Mesothelial cell of epicardium (in vitro differentiated cells): ENCODE measurements around the gene INHBE. TPM values are rescaled to one million over a fixed set of nuclear protein-coding genes. Genes with fewer than 3 reads are reported as not detected.
A peak's percentile ranks its signal among the peaks of the same experiment; 100 is the strongest.

Experiments used
- DNase-seq, 2 experiments: peaks; one replicate each; pipeline ENCODE4 v3.0.0; 2021; ENCODE audit warnings: low spot score in 2 of 2; ENCODE audit not compliant: unreplicated experiment in 2 of 2
- H3K27ac Mint-ChIP-seq: 2 replicates; pipeline ENCODE4 v1.8.0; 2021; ENCODE audit warnings: mixed read lengths
- H3K27me3 Mint-ChIP-seq: 2 replicates; pipeline ENCODE4 v1.8.0; 2021; ENCODE audit warnings: low read depth, mixed read lengths
- H3K36me3 Mint-ChIP-seq: 2 replicates; pipeline ENCODE4 v1.8.0; 2021; ENCODE audit warnings: mixed read lengths
- H3K4me1 Mint-ChIP-seq: 2 replicates; pipeline ENCODE4 v1.8.0; 2021; ENCODE audit warnings: mixed read lengths
- H3K4me3 Mint-ChIP-seq: 2 replicates; pipeline ENCODE4 v1.8.0; 2021; ENCODE audit warnings: mild to moderate bottlenecking, moderate library complexity, mixed read lengths
- H3K9me3 Mint-ChIP-seq: 2 replicates; pipeline ENCODE4 v1.8.0; 2021; ENCODE audit warnings: mixed read lengths
- total RNA-seq: library from RNA; stranded (reverse); gene quantifications from 3 replicates; pipeline ENCODE4 v1.2.1, GENCODE V29; 2021
- TF ChIP-seq, protein P1 (sequence below): fragments of 200-600 bp; sonication (generic); IDR thresholded peaks from one replicate; pipeline ENCODE4 v1.5.0; 2021; ENCODE audit warnings: antibody characterized with exemption; ENCODE audit not compliant: unreplicated experiment

INHBE gene
- total RNA-seq, 1 donor from 2014 or later = 0.09 TPM

DNA sequence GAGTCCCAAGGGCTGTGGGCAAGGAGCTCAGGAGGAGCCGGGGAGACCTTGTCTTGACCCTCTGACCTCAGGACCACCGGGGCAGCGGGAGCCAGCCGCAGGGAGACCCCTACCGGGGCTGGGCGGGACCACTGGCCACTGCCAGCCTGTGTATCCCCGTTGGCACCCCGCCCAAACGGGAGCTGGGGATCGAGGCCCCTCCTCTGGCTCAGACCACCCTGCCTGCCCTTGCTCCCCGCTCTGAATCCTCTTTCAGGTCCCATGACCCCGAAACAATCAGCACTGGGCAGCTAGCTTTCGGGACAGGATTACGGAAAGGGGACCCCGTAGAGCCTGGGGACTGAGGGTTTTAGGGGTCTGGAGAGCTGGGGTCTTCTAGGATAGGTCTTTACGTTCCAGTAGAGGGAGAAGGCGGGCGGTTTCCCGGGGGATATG lies 5.8 kb downstream of the INHBE start:
- peak overlapping the region; percentile 81 for H3K4me3 Mint-ChIP-seq
- H3K36me3 Mint-ChIP-seq = no peaks in the 10 kb centered on the region
- H3K9me3 Mint-ChIP-seq = no peaks in the 10 kb centered on the region
- TF ChIP-seq, protein P1, sequence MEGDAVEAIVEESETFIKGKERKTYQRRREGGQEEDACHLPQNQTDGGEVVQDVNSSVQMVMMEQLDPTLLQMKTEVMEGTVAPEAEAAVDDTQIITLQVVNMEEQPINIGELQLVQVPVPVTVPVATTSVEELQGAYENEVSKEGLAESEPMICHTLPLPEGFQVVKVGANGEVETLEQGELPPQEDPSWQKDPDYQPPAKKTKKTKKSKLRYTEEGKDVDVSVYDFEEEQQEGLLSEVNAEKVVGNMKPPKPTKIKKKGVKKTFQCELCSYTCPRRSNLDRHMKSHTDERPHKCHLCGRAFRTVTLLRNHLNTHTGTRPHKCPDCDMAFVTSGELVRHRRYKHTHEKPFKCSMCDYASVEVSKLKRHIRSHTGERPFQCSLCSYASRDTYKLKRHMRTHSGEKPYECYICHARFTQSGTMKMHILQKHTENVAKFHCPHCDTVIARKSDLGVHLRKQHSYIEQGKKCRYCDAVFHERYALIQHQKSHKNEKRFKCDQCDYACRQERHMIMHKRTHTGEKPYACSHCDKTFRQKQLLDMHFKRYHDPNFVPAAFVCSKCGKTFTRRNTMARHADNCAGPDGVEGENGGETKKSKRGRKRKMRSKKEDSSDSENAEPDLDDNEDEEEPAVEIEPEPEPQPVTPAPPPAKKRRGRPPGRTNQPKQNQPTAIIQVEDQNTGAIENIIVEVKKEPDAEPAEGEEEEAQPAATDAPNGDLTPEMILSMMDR = no peak
- H3K4me1 Mint-ChIP-seq = peaks cover 29% of the 10 kb centered on the region
- H3K27ac Mint-ChIP-seq = no peak overlapping the region
- no peak for DNase-seq
- peaks cover 55% of the 10 kb centered on the region for H3K27me3 Mint-ChIP-seq

GRCh38 chr12:57461276-57461916 lies 6.3 kb downstream of the INHBE start:
- Mint-ChIP-seq H3K9me3 (no peaks in the 10 kb centered on the region), H3K27me3 (peaks cover 54% of the 10 kb centered on the region), H3K4me3 (peak overlapping the region; percentile 81), H3K4me1 (peaks cover 27% of the 10 kb centered on the region), H3K27ac (peak overlapping the region; percentile 92), H3K36me3 (no peaks in the 10 kb centered on the region)
- DNase-seq = peak; percentile 61 to 74
- TF ChIP-seq, protein P1 = no peak

- Mint-ChIP-seq H3K4me1 (peaks cover 27% of the 10 kb centered on the region), H3K27ac (peak overlapping the region; percentile 92), H3K27me3 (peaks cover 56% of the 10 kb centered on the region), H3K36me3 (no peaks in the 10 kb centered on the region), H3K9me3 (no peaks in the 10 kb centered on the region), H3K4me3 (peak overlapping the region; percentile 81)
- TF ChIP-seq, protein P1 = no peak
- no peak for DNase-seq
Measured at GRCh38 chr12:57461917-57462250, 6.8 kb downstream of the INHBE start.

- peak; percentile 74 to 93 for DNase-seq
- TF ChIP-seq, protein P1 = peak; percentile 78
- Mint-ChIP-seq H3K27ac (peak overlapping the region; percentile 92), H3K4me1 (peaks cover 27% of the 10 kb centered on the region), H3K9me3 (no peaks in the 10 kb centered on the region), H3K4me3 (peak overlapping the region; percentile 81), H3K36me3 (no peaks in the 10 kb centered on the region), H3K27me3 (peaks cover 61% of the 10 kb centered on the region)
Measured at GRCh38 chr12:57462251-57462911, 7.3 kb downstream of the INHBE start.

DNA sequence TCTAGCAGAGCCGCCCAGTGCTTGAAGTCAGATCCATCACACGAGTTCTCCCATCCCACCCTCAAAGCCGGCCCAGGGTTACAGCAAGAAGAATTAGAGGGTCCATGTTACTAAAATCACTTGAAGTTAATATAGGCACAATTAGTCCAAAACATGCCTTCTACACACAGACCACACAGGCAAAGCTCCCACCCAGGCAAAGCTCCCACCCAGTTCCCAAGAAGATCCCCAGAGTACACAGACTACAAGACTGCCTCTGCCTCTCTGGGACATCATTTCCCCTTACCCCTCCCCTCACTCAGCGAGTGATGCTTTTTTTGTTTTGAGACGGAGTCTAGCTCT lies 7.8 kb downstream of the INHBE start:
- H3K36me3 Mint-ChIP-seq = no peaks in the 10 kb centered on the region
- H3K9me3 Mint-ChIP-seq = no peaks in the 10 kb centered on the region
- no peak for DNase-seq
- H3K4me1 Mint-ChIP-seq = peaks cover 27% of the 10 kb centered on the region
- H3K4me3 Mint-ChIP-seq = peak overlapping the region; percentile 69
- TF ChIP-seq, protein P1 = peak; percentile 42
- H3K27ac Mint-ChIP-seq = no peak overlapping the region
- H3K27me3 Mint-ChIP-seq = peaks cover 66% of the 10 kb centered on the region
